Neutrophil (primary cell): Measurements from ENCODE around the gene IL18R1.

Experiments used
- H3K27ac ChIP-seq: fragments of 200-600 bp; sonication (generic); 2 replicates; pipeline ENCODE4 v1.5.1; 2016; ENCODE audit warnings: mild to moderate bottlenecking, moderate library complexity
- H3K27me3 ChIP-seq: fragments of 200-600 bp; sonication (generic); 2 replicates; pipeline ENCODE4 v1.6.0; 2016; ENCODE audit warnings: mild to moderate bottlenecking
- H3K36me3 ChIP-seq: fragments of 200-600 bp; sonication (generic); 2 replicates; pipeline ENCODE4 v1.5.1; 2017
- H3K4me1 ChIP-seq, 2 experiments: fragments of 200-600 bp in 1 of 2; sonication (generic) in 1 of 2; 1 replicate in 1 of 2; 2 replicates in 1 of 2; pipeline versions ENCODE4 v1.5.1 to v1.6.1; 2013 to 2016; ENCODE audit warnings: low read depth in 1 of 2, low read length in 1 of 2, mild to moderate bottlenecking in 1 of 2, moderate library complexity in 1 of 2; ENCODE audit not compliant: control insufficient read depth in 1 of 2, insufficient read depth in 1 of 2
- H3K4me3 ChIP-seq, 2 experiments: fragments of 200-600 bp in 1 of 2; sonication (generic) in 1 of 2; 1 replicate in 1 of 2; 2 replicates in 1 of 2; pipeline ENCODE4 v1.5.1; 2013 to 2016; ENCODE audit warnings: low read depth in 1 of 2, low read length in 1 of 2, mild to moderate bottlenecking in 1 of 2, moderate library complexity in 1 of 2
- H3K9me3 ChIP-seq: fragments of 200-600 bp; sonication (generic); 2 replicates; pipeline ENCODE4 v1.5.1; 2016
- TF ChIP-seq, protein P1 (sequence below): fragments of 200-600 bp; sonication (generic); IDR thresholded peaks from 2 replicates; pipeline ENCODE4 v1.5.1; 2016; ENCODE audit warnings: antibody characterized with exemption

Gene IL18R1

GRCh38 chr2:102337481-102338386, 17.9 kb upstream of the IL18R1 start:
- H3K27ac ChIP-seq = no peak overlapping the region
- no peaks in the 10 kb centered on the region for H3K36me3 ChIP-seq
- no peak overlapping the region for H3K4me3 ChIP-seq
- H3K9me3 ChIP-seq = no peaks in the 10 kb centered on the region
- peaks cover 9% of the 10 kb centered on the region for H3K27me3 ChIP-seq
- TF ChIP-seq, protein P1, sequence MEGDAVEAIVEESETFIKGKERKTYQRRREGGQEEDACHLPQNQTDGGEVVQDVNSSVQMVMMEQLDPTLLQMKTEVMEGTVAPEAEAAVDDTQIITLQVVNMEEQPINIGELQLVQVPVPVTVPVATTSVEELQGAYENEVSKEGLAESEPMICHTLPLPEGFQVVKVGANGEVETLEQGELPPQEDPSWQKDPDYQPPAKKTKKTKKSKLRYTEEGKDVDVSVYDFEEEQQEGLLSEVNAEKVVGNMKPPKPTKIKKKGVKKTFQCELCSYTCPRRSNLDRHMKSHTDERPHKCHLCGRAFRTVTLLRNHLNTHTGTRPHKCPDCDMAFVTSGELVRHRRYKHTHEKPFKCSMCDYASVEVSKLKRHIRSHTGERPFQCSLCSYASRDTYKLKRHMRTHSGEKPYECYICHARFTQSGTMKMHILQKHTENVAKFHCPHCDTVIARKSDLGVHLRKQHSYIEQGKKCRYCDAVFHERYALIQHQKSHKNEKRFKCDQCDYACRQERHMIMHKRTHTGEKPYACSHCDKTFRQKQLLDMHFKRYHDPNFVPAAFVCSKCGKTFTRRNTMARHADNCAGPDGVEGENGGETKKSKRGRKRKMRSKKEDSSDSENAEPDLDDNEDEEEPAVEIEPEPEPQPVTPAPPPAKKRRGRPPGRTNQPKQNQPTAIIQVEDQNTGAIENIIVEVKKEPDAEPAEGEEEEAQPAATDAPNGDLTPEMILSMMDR = no peak
- peaks cover 12 to 17% of the 10 kb centered on the region in 2 experiments for H3K4me1 ChIP-seq

GRCh38 chr2:102340778-102341177, 14.8 kb upstream of the IL18R1 start:
- Histone ChIP-seq H3K4me1 (peaks cover 12 to 17% of the 10 kb centered on the region in 2 experiments), H3K36me3 (no peaks in the 10 kb centered on the region), H3K4me3 (no peak overlapping the region), H3K9me3 (no peaks in the 10 kb centered on the region), H3K27me3 (peaks cover 4% of the 10 kb centered on the region), H3K27ac (no peak overlapping the region)
- TF ChIP-seq, protein P1 = no peak

DNA sequence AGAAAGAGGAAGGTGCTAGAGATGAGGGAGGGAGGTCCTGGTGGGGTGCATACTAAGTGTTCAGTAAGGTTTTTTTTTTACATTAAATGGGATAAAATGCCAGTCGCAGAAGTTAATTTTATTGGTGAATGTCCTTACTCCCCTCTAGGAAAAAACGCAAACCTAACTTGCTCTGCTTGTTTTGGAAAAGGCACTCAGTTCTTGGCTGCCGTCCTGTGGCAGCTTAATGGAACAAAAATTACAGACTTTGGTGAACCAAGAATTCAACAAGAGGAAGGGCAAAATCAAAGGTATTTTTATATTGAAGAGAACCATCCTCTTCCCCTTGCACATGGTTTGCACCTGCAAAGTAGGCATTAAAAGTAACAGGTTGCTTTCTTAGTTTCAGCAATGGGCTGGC, 12.7 kb upstream of the IL18R1 start:
- TF ChIP-seq, protein P1 = no peak
- no peaks in the 10 kb centered on the region for H3K9me3 ChIP-seq
- H3K27me3 ChIP-seq = no peaks in the 10 kb centered on the region
- H3K36me3 ChIP-seq = no peaks in the 10 kb centered on the region
- H3K4me3 ChIP-seq = no peak overlapping the region
- peaks cover 12 to 14% of the 10 kb centered on the region in 2 experiments for H3K4me1 ChIP-seq
- H3K27ac ChIP-seq = no peak overlapping the region

DNA sequence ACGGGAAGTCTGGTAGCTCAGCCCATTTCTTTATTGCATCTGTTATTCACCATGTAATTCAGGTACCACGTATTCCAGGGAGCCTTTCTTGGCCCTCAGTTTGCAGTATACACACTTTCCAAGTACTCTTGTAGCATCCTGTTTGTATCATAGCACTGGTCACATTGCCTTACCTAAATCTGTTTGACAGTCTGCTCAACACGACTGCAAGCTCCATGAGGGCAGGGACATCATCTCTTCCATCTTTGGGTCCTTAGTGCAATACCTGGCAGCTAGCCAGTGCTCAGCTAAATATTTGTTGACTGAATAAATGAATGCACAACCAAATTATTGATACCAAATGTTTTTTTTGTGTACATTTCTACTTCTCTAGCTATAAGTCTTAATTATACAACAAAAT, 11.2 kb upstream of the IL18R1 start:
- H3K4me3 ChIP-seq = no peak overlapping the region
- peaks cover 12 to 14% of the 10 kb centered on the region in 2 experiments for H3K4me1 ChIP-seq
- TF ChIP-seq, protein P1 = no peak
- H3K36me3 ChIP-seq = no peaks in the 10 kb centered on the region
- no peaks in the 10 kb centered on the region for H3K9me3 ChIP-seq
- H3K27me3 ChIP-seq = no peaks in the 10 kb centered on the region
- H3K27ac ChIP-seq = no peak overlapping the region

DNA sequence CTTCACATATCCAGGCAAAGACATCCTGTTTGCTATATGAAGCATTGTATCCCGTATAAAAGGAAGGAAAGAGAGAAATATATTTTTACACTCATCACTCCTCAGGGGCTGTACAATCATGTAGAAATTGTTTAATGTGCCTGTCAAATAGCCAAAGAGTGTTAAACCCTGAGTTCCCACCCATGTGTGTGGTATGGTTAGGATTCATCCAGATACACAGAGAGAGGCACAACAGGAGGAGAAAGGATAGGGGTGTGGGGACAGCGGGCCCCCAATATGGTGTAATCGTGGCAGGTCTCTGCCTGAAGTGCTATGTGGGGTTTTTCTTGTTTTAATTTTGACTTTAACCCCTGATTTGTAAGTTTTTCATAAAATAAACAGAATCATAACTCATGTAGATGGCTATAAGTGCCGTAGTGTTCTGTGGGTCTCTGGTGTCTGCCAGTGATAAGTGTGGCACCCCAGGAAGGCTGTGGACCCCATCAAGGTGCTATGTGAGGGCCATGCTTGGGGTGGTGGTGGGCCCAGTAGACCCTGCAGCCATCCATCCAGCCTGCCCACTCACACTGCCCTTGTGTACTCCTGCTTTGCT, 10.2 kb upstream of the IL18R1 start:
- H3K4me1 ChIP-seq = peaks cover 11% of the 10 kb centered on the region in 2 experiments
- no peak overlapping the region for H3K27ac ChIP-seq
- H3K9me3 ChIP-seq = no peaks in the 10 kb centered on the region
- H3K4me3 ChIP-seq = no peak overlapping the region
- no peaks in the 10 kb centered on the region for H3K27me3 ChIP-seq
- TF ChIP-seq, protein P1 = no peak
- H3K36me3 ChIP-seq = no peaks in the 10 kb centered on the region
